Measurements from ENCODE around the gene ALK. TPM values are rescaled to one million over a fixed set of nuclear protein-coding genes. Genes with fewer than 3 reads are reported as not detected.

Gene ALK
- total RNA-seq, 1 experiment from 2014 or later = not detected

GRCh38 chr2:29307519-29307918 lies 613.9 kb downstream of the ALK start:
- H3K4me2 ChIP-seq (ENCODE audit: insufficient read depth, insufficient read length, low read length) = no peak overlapping the region
- H3K79me1 ChIP-seq (ENCODE audit: insufficient read depth, low read depth, low read length, poor library complexity, severe bottlenecking) = no peaks in the 10 kb centered on the region
- no peak overlapping the region for H4K5ac ChIP-seq (ENCODE audit: insufficient read length, low read depth, low read length)
- no peaks in the 10 kb centered on the region for H3K9me3 ChIP-seq (ENCODE audit: control insufficient read depth, low read depth, low read length)
- no peak overlapping the region for H3K14ac ChIP-seq (ENCODE audit: insufficient read depth, low read length)
- WGBS (ENCODE audit: extremely low coverage, insufficient read length, low lambda C conversion rate) = no CpG with 5 or more reads among the region's 2 CpGs
- H2AK5ac ChIP-seq (ENCODE audit: insufficient read length, low read length) = no peak overlapping the region
- H4K8ac ChIP-seq (replicated peaks; ENCODE audit: insufficient read length, low read depth, low read length) = no peak overlapping the region
- no peaks in the 10 kb centered on the region for H3K4me1 ChIP-seq (ENCODE audit: insufficient read depth, low read length)
- no peak overlapping the region for H3K27ac ChIP-seq (ENCODE audit: insufficient read length, low read depth, low read length)
- H4K20me1 ChIP-seq (ENCODE audit: control insufficient read depth, insufficient read depth, insufficient read length) = no peaks in the 10 kb centered on the region
- no peak overlapping the region for H3K56ac ChIP-seq (ENCODE audit: insufficient read length, low read depth, low read length)
- H2BK12ac ChIP-seq (ENCODE audit: insufficient read length, low read depth, low read length) = no peak overlapping the region
- no peaks in the 10 kb centered on the region for H3K27me3 ChIP-seq (ENCODE audit: insufficient read depth, low read length)
- H3K27ac Mint-ChIP-seq = no peak overlapping the region
- H2BK20ac ChIP-seq (ENCODE audit: low read depth, low read length, poor library complexity, severe bottlenecking) = no peak overlapping the region
- no peak overlapping the region for H3K23ac ChIP-seq (ENCODE audit: insufficient read length, low read depth, low read length)
- H3K23me2 ChIP-seq (ENCODE audit: insufficient read length, low read depth, low read length, poor library complexity, severe bottlenecking) = no peaks in the 10 kb centered on the region
- H2BK5ac ChIP-seq (ENCODE audit: insufficient read length, low read length) = no peak overlapping the region
- H3K9ac ChIP-seq (ENCODE audit: extremely low read depth, insufficient read length, low read length) = no peak overlapping the region
- TF ChIP-seq, protein P1, sequence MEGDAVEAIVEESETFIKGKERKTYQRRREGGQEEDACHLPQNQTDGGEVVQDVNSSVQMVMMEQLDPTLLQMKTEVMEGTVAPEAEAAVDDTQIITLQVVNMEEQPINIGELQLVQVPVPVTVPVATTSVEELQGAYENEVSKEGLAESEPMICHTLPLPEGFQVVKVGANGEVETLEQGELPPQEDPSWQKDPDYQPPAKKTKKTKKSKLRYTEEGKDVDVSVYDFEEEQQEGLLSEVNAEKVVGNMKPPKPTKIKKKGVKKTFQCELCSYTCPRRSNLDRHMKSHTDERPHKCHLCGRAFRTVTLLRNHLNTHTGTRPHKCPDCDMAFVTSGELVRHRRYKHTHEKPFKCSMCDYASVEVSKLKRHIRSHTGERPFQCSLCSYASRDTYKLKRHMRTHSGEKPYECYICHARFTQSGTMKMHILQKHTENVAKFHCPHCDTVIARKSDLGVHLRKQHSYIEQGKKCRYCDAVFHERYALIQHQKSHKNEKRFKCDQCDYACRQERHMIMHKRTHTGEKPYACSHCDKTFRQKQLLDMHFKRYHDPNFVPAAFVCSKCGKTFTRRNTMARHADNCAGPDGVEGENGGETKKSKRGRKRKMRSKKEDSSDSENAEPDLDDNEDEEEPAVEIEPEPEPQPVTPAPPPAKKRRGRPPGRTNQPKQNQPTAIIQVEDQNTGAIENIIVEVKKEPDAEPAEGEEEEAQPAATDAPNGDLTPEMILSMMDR (conservative IDR thresholded peaks at IDR 0.05) = no peak
- H3K4me3 Mint-ChIP-seq = no peak overlapping the region
- H3K4me1 Mint-ChIP-seq = peaks cover 8 to 11% of the 10 kb centered on the region in 2 experiments
- H3K18ac ChIP-seq (ENCODE audit: insufficient read length, low read depth, low read length) = no peak overlapping the region
- no peak overlapping the region for H3T11ph ChIP-seq (ENCODE audit: low read length)
- no peak overlapping the region for H2BK15ac ChIP-seq (ENCODE audit: low read depth, low read length)
- H3K79me2 ChIP-seq (ENCODE audit: insufficient read depth, low read length) = no peaks in the 10 kb centered on the region
- H3K4ac ChIP-seq (ENCODE audit: low read depth, low read length) = no peak overlapping the region
- no peak for DNase-seq
- H4K91ac ChIP-seq (ENCODE audit: insufficient read length, low read depth, low read length) = no peak overlapping the region
- H3K36me3 Mint-ChIP-seq (ENCODE audit: insufficient read depth in 1 of 3, low read depth in 3 of 3) = no peaks in the 10 kb centered on the region
- no peak overlapping the region for H2AFZ ChIP-seq (ENCODE audit: low read length)
- H3K9me3 Mint-ChIP-seq = no peaks in the 10 kb centered on the region
- H3K27me3 Mint-ChIP-seq (ENCODE audit: low read depth) = peaks cover 5% of the 10 kb centered on the region; the same call in 1 of the 2 replicates
- no peak overlapping the region for H2BK120ac ChIP-seq (ENCODE audit: low read depth, low read length, poor library complexity, severe bottlenecking)
